Panc1 (cell line): ENCODE measurements around the gene AEBP2. TPM values are rescaled to one million over a fixed set of nuclear protein-coding genes. Genes with fewer than 3 reads are reported as not detected.

ENCODE experiments used
- ATAC-seq: fragments of 200-7000 bp; cut with Tn5 transposase; 2 replicates; pipeline ENCODE4 v1.9.1; 2020; ENCODE audit warnings: mild to moderate bottlenecking, moderate library complexity
- BruUV-seq: library from RNA; stranded (reverse); fragments of 400-500 nt; replicated peaks from 2 replicates; lab custom pipeline; 2021; lab: Mats Ljungman, UMichigan
- CTCF ChIA-PET: fragments of 300-600 bp; sonication (Branson Sonifier 250); formaldehyde crosslinking; loops from one replicate; lab custom pipeline; 2022; ENCODE audit warnings: antibody characterized with exemption; lab: Charles Lee
- POLR2A ChIA-PET: fragments of 300-600 bp; sonication (Branson Sonifier 250); formaldehyde crosslinking; loops from one replicate; lab custom pipeline; 2022; ENCODE audit warnings: antibody characterized with exemption; lab: Charles Lee
- DNase-seq: peaks from one replicate; pipeline ENCODE4 v3.0.0-alpha.2; 2010; ENCODE audit warnings: low read depth, low spot score
- H3K27ac ChIP-seq: 2 replicates; pipeline ENCODE4 v1.5.1; 2011; ENCODE audit warnings: mild to moderate bottlenecking, low read length, inconsistent platforms
- H3K27me3 ChIP-seq: fragments of 200-500 bp; sonication (Bioruptor generic); 2 replicates; pipeline ENCODE4 v1.6.0; 2014; ENCODE audit warnings: low read length, inconsistent platforms; ENCODE audit not compliant: control insufficient read depth, insufficient read depth
- H3K36me3 ChIP-seq: fragments of 200-500 bp; sonication (Bioruptor generic); 2 replicates; pipeline ENCODE4 v1.5.1; 2014; ENCODE audit warnings: inconsistent platforms, mild to moderate bottlenecking, low read length, moderate library complexity; ENCODE audit not compliant: control insufficient read depth, insufficient read depth
- H3K4me1 ChIP-seq: 2 replicates; pipeline ENCODE4 v1.5.1; 2011; ENCODE audit warnings: inconsistent platforms, mild to moderate bottlenecking, low read length, moderate library complexity; ENCODE audit not compliant: control insufficient read depth, insufficient read depth
- H3K4me3 ChIP-seq, 2 experiments: 2 replicates each; pipeline ENCODE4 v1.5.1; 2011 to 2012; ENCODE audit warnings: low read depth in 2 of 2, low read length in 2 of 2, mild to moderate bottlenecking in 2 of 2, inconsistent platforms in 1 of 2, moderate library complexity in 1 of 2
- H3K9me3 ChIP-seq: fragments of 200-500 bp; sonication (Bioruptor generic); 2 replicates; pipeline ENCODE4 v1.5.1; 2014; ENCODE audit warnings: low read depth, mild to moderate bottlenecking, inconsistent platforms, low read length, moderate library complexity; ENCODE audit not compliant: control insufficient read depth, insufficient read depth
- CTCF ChIP-seq: fragments of 450-650 bp; IDR thresholded peaks from 2 replicates; pipeline ENCODE4 v1.5.1; 2017; ENCODE audit warnings: mild to moderate bottlenecking
- POLR2AphosphoS5 ChIP-seq: IDR thresholded peaks from 2 replicates; pipeline ENCODE4 v1.6.1; 2012; ENCODE audit warnings: mild to moderate bottlenecking, low read depth, low read length, moderate library complexity
- REST ChIP-seq, 2 experiments: IDR thresholded peaks; 2 replicates each; pipeline ENCODE4 v1.6.1; 2011 to 2012; ENCODE audit warnings: low read depth in 2 of 2, control low read depth in 1 of 2, low read length in 1 of 2, mild to moderate bottlenecking in 1 of 2, moderate library complexity in 1 of 2; ENCODE audit not compliant: insufficient read depth in 1 of 2
- SIN3A ChIP-seq: IDR thresholded peaks from 2 replicates; pipeline ENCODE4 v1.6.1; 2012; ENCODE audit warnings: low read depth, mild to moderate bottlenecking, low read length, moderate library complexity, borderline replicate concordance; ENCODE audit not compliant: insufficient read depth
- TCF7L2 ChIP-seq: IDR thresholded peaks from 2 replicates; pipeline ENCODE4 v1.6.1; 2011; ENCODE audit warnings: mild to moderate bottlenecking, low read depth, low read length, inconsistent platforms
- in situ Hi-C: cut with HindIII; loops from 2 replicates; pipeline ENCODE4 v1.10.0; 2016; ENCODE audit warnings: low sequenced_read_pairs, low pct_unique_long_range_greater_than_20kb
- intact Hi-C: fragments of 100-400 bp; cut with micrococcal nuclease; formaldehyde crosslinking; loops from one replicate; pipeline ENCODE4 v1.10.0; 2022; ENCODE audit not compliant: unreplicated experiment
- total RNA-seq: library from RNA; stranded (reverse); gene quantifications from one replicate; pipeline ENCODE4 v1.2.1, GENCODE V29; 2021; ENCODE audit not compliant: unreplicated experiment

Gene AEBP2
- total RNA-seq, 1 experiment from 2014 or later = 32.4 TPM

DNA sequence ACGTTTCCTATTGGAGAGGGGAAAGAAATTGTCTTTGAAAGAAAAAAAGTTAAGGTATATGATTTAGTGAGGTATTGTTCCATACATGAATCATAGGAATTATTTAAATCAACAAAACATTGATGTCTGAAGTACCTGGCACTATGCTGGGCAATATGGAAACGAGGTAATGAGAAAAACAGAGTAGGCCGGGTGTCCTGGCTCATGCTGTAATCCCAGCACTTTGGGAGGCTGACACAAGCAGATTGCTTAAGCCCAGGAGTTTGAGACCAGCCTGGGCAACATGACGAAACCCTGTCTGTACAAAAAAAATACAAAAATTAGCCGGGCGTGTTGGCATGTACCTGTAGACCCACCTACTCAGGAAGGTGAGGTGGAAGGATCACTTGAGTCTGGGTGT, 45.9 kb downstream of the AEBP2 start:
- no peak overlapping the region for H3K4me3 ChIP-seq
- no peak for DNase-seq
- ATAC-seq = no peak
- 0 out of 2 replicates have a peak, but pooled peaks cover 2% of the 10 kb centered on the region for H3K4me1 ChIP-seq
- BruUV-seq = no TSS peak
- no peaks in the 10 kb centered on the region for H3K27me3 ChIP-seq
- no peak overlapping the region for H3K27ac ChIP-seq
- ChIA-PET POLR2A (no interaction called here), CTCF (no interaction called here)
- in situ Hi-C loops (no loop called here), intact Hi-C loops (no loop called here)
- no peaks in the 10 kb centered on the region for H3K36me3 ChIP-seq
- no peaks in the 10 kb centered on the region for H3K9me3 ChIP-seq
- no peak for TF ChIP-seq REST (IDR thresholded peaks at IDR 0.05; ENCODE audit: insufficient read depth in 1 of 2, low read depth in 2 of 2, low read length in 1 of 2)
- no peak for TF ChIP-seq POLR2AphosphoS5
- no peak for TF ChIP-seq SIN3A

GRCh38 chr12:19489168-19489567, 49.9 kb downstream of the AEBP2 start:
- no peaks in the 10 kb centered on the region; the same call in 1 of the 2 replicates for H3K36me3 ChIP-seq
- no peak overlapping the region for H3K27ac ChIP-seq
- no peaks in the 10 kb centered on the region for H3K27me3 ChIP-seq
- ChIA-PET CTCF (no interaction called here), POLR2A (no interaction called here)
- ATAC-seq (no peak), DNase-seq (no peak)
- no TSS peak for BruUV-seq
- H3K4me1 ChIP-seq = no peaks in the 10 kb centered on the region
- intact Hi-C loops (no loop called here), in situ Hi-C loops (no loop called here)
- TF ChIP-seq TCF7L2 (no peak), SIN3A (no peak), REST (IDR thresholded peaks at IDR 0.05; ENCODE audit: insufficient read depth in 1 of 2, low read depth in 2 of 2, low read length in 1 of 2) (no peak), CTCF (no peak), POLR2AphosphoS5 (no peak)
- H3K9me3 ChIP-seq = no peaks in the 10 kb centered on the region
- no peak overlapping the region for H3K4me3 ChIP-seq
